Brain microvascular endothelial cell (primary cell): Measurements from ENCODE around the gene SECTM1.

Source experiments
- DNase-seq: peaks from one replicate; pipeline ENCODE4 v3.0.0-alpha.2; 2020
- H3K27ac ChIP-seq: fragments of 250-450 bp; sonication (Bioruptor Pico); 2 replicates; pipeline ENCODE4 v1.5.1; 2020; ENCODE audit warnings: mild to moderate bottlenecking, moderate library complexity
- H3K27me3 ChIP-seq: fragments of 250-450 bp; sonication (Bioruptor Pico); replicated peaks from 2 replicates; pipeline ENCODE4 v1.5.1; 2020; ENCODE audit warnings: mild to moderate bottlenecking
- H3K36me3 ChIP-seq: fragments of 250-450 bp; sonication (Bioruptor Pico); replicated peaks from 2 replicates; pipeline ENCODE4 v1.5.1; 2020; ENCODE audit warnings: mild to moderate bottlenecking
- H3K4me3 ChIP-seq: 2 replicates; pipeline ENCODE4 v1.5.1; 2011; ENCODE audit warnings: low read depth, mild to moderate bottlenecking, control low read depth, low read length, moderate library complexity
- in situ Hi-C: cut with HindIII; loops from 2 replicates; pipeline ENCODE4 v1.10.0; 2017; ENCODE audit warnings: low sequenced_read_pairs, low pct_ligation_motif_present
- TF ChIP-seq, protein P1 (sequence below): IDR thresholded peaks from 2 replicates; pipeline ENCODE4 v1.5.1; 2011; ENCODE audit warnings: low read depth, mild to moderate bottlenecking, moderate library complexity, low read length, control low read depth, inconsistent platforms; ENCODE audit errors: missing control alignments

SECTM1 gene

DNA sequence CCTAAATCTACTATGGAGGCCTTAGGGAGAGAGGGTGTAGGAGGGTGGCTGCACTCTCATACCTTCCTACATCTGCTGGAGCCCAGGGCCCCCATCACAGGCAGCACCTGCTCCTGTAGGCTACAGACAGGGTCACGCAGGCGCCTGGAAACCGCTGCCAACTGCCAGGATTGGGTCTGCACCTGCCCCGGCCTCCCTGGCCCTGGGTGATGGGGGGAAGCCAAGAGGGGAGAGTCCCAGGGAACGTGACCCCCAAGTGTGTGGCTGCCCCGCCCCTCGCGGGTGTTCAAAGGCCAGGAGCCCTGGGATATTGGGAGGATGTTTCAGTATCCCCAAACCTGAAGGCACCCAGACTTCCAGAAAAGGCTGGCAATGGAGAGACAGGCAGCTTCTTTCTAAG is 19.9 kb upstream of the SECTM1 start:
- TF ChIP-seq, protein P1, sequence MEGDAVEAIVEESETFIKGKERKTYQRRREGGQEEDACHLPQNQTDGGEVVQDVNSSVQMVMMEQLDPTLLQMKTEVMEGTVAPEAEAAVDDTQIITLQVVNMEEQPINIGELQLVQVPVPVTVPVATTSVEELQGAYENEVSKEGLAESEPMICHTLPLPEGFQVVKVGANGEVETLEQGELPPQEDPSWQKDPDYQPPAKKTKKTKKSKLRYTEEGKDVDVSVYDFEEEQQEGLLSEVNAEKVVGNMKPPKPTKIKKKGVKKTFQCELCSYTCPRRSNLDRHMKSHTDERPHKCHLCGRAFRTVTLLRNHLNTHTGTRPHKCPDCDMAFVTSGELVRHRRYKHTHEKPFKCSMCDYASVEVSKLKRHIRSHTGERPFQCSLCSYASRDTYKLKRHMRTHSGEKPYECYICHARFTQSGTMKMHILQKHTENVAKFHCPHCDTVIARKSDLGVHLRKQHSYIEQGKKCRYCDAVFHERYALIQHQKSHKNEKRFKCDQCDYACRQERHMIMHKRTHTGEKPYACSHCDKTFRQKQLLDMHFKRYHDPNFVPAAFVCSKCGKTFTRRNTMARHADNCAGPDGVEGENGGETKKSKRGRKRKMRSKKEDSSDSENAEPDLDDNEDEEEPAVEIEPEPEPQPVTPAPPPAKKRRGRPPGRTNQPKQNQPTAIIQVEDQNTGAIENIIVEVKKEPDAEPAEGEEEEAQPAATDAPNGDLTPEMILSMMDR, result no peak
- H3K27me3 ChIP-seq, result no peaks in the 10 kb centered on the region

DNA sequence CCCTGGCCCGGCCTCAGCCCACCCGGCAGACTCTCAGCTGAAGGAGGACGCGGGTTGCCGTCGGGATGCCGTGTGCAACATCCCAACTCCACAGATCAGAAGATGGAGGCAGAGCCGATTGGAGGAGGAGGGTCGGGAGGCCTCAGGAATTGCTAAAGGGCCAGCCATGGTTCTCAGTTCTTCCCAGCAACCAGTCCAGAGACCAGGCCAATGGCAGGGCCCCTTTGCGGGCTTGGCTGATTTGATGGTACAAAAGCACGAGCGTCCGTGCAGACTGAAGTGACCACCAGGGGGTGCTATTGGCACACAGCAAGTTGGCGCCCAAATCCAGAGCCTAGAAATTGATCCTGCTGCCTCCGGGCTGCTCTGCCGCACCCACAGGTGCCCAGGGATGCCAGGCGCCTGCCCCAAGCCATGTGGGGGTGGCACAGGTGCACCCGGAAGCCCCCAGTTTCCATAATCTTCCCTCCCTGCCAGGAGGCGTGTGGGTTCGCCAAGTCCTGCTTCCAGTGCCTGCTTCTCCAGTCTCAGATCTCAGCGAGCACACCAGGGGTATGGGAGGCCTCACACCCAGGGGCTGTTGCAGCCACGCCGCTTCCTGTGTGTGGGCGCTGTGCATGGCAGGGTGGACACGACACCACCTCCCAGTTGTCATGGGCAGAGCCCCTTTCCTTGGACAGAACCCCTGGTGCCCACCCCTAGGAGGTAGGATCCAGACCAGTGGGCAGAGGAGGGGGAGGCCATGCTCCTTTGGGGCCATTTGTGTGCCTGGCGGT is 18.3 kb upstream of the SECTM1 start:
- no peak overlapping the region for H3K4me3 ChIP-seq
- no peaks in the 10 kb centered on the region for H3K36me3 ChIP-seq
- DNase-seq, result peak; percentile 87
- TF ChIP-seq, protein P1, result peak; percentile 94
- no peaks in the 10 kb centered on the region for H3K27me3 ChIP-seq
- in situ Hi-C loops, result no loop called here
- no peak overlapping the region for H3K27ac ChIP-seq

More for the DNA sequence above, 19.9 kb upstream of the SECTM1 start:
- H3K27ac ChIP-seq, result no peak overlapping the region
- no peak for DNase-seq
- H3K4me3 ChIP-seq, result no peak overlapping the region
- in situ Hi-C loops, result no loop called here
- H3K36me3 ChIP-seq, result no peaks in the 10 kb centered on the region

DNA sequence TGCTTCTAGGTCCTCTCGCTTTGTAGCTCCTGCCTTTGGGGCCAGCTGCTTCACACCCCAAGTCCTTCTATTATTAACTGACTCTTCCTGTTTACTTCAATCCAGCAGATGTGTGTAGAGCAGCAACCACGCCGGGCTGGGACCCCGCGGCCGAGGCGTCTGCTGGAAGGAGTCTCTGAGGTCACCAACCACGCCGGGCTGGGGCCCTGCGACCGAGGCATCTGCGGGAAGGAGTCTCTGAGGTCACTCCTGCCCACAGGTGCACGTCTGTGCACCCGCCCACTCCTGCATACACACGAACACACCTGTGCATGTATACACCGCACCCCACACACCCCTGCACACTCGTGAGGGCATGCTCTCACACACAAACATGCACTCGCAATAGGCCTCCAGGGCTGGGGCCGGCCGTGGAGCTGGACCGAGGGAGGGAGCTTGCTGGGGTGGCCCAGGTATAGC is 17.7 kb upstream of the SECTM1 start:
- Histone ChIP-seq H3K4me3 (no peak overlapping the region), H3K27me3 (no peaks in the 10 kb centered on the region), H3K36me3 (no peaks in the 10 kb centered on the region), H3K27ac (no peak overlapping the region)
- no peak for DNase-seq
- in situ Hi-C loops, result no loop called here
- TF ChIP-seq, protein P1, result no peak

DNA sequence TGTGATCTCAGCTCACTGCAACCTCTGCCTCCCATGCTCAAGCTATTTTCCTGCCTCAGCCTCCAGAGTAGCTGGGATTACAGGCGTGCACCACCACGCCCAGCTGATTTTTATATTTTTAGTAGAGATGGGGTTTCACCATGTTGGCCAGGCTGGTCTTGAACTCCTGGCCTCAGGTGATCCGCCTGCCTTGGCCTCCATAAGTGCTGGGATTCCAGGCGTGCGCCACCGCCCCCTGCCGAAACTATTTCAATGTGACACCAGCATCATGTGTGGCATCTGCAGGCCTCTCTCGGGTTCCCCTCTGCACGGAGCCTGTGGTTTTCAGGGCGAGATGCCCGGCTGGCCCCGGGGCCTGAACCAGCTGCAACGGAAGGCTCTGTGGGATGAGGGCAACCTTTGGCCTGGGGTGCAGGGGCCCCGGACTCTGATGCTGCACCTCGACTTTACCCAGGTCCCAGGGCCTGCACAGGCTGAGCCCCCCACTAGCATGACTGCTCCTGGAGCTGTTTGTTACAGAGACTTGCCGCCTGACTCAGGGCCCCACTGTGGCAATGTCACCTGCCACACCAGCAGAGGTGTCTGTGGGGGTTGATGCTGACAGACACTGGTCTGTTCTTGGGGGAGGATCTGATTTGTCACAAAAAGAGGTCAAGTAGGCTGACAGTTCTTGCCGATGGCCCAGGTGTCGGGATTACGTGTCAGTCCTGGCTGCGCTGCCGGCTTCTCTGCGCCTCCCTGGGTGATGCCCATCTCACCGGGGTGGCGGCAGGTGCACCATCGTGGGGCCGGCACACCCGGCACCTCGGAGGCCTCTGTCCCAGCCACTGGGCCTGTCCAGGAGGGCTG is 16.8 kb upstream of the SECTM1 start:
- Histone ChIP-seq H3K36me3 (no peaks in the 10 kb centered on the region), H3K27ac (no peak overlapping the region), H3K4me3 (no peak overlapping the region), H3K27me3 (no peaks in the 10 kb centered on the region)
- in situ Hi-C loops, result no loop called here
- TF ChIP-seq, protein P1, result no peak
- DNase-seq, result no peak

DNA sequence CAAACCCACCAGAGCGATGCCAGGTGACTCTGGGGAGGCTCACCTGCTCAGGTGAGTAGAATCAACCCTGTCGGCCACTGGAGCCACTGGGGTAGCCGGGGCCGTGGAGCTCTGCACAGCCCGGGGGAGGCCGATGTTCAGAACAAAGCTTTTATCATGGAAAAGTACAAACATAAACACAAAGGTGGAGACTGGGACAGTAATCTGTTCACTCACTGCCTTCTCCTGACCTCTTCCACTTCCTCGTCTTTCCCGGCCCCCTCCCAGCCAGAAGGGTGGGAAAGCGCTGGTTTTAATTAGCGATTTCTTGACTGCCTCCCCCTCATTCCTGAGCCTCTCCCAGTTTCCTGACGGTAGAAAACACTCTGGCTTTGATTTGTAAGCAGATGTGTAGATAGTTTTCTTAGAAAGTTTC is 15.7 kb upstream of the SECTM1 start:
- H3K27ac ChIP-seq, result no peak overlapping the region
- DNase-seq, result no peak
- H3K27me3 ChIP-seq, result no peaks in the 10 kb centered on the region
- TF ChIP-seq, protein P1, result no peak
- in situ Hi-C loops, result loop anchor here (10.0 kb wide), 1 partner anchor 66 kb away; the partner anchor contains the start of genes HEXD and OGFOD3
- H3K36me3 ChIP-seq, result no peaks in the 10 kb centered on the region
- no peak overlapping the region for H3K4me3 ChIP-seq
